Eye (tissue), 1 donor: ENCODE results near the gene DNMT1.
A peak's percentile ranks its signal among the peaks of the same experiment; 100 is the strongest.

Source experiments
- DNase-seq: peaks from one replicate; pipeline ENCODE4 v3.0.0-alpha.2; 2015

DNMT1 gene

DNA sequence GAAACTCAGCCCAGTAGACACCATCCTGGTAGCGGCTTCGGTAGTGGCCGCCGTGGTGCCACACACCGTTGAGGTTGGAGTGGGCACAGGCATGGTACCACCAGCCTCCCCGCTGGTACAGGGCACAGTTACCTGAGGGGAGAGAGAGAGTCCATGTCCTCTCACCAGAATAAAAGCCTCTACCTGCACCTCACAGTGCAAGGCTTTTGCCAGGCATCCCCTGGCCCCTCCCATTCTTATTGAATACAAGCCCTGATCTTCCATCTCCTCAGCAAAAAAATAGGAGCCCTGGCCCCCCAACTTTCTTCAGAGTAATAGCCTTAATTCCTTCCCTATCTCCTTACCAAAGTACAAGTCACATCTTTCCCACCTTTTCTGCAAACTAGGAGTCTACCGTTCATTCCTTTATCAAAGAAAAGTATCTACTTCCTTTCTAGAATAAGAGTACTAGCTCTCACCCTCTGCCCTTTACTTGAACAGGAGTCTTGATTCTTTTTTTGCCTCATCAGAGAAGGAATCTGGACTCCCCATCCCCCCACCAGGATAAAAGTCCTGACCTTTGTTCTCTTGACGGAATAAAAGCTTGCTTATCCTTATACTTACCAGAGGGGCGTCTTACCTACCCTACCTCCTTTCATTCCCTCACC lies 102.0 kb downstream of the DNMT1 start:
- DNase-seq: no peak

- no peak for DNase-seq
Measured at GRCh38 chr19:10091895-10092641, 102.7 kb downstream of the DNMT1 start.

DNA sequence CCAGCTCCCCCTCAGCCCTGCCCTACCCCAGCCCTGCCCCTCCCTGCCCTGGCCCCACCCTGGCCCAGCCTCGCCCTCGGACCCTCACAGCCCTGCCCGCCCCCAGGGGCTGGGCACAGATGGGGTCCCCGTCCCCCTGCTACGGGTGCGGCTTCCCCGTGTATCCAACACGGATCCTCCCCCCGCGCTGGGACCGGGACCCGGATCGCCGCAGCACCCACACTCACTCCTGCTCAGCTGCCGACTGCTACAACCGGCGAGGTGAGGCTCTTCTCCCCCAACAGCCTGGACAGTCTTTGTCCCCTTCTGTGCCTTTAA lies 103.4 kb downstream of the DNMT1 start:
- no peak for DNase-seq

DNA sequence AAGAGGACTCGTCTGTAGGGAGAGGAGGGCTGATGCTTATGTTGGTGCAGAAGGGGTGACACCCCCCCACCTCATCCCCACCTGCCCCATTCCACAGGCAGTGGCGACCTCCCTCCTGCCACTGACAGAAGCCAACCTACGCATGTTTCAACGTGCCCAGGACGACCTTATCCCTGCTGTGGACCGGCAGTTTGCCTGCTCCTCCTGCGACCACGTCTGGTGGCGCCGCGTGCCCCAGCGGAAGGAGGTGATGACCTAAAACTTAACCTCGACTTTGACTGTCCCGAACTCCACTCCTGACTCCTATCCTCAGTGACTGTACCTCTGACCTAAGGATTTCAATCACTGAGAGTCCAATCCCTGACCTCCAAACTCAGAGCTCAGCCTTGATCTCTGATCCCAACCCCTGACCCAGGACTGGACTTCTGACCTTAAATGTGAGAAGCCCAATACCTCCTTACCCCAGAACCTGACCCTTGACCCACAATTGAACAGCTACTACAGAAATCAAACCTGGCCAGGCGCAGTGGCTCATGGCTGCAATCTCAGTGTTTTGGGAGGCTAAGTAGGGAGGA lies 104.9 kb downstream of the DNMT1 start:
- DNase-seq: no peak

- DNase-seq: no peak
Measured at GRCh38 chr19:10088949-10089554, 105.7 kb downstream of the DNMT1 start.

DNA sequence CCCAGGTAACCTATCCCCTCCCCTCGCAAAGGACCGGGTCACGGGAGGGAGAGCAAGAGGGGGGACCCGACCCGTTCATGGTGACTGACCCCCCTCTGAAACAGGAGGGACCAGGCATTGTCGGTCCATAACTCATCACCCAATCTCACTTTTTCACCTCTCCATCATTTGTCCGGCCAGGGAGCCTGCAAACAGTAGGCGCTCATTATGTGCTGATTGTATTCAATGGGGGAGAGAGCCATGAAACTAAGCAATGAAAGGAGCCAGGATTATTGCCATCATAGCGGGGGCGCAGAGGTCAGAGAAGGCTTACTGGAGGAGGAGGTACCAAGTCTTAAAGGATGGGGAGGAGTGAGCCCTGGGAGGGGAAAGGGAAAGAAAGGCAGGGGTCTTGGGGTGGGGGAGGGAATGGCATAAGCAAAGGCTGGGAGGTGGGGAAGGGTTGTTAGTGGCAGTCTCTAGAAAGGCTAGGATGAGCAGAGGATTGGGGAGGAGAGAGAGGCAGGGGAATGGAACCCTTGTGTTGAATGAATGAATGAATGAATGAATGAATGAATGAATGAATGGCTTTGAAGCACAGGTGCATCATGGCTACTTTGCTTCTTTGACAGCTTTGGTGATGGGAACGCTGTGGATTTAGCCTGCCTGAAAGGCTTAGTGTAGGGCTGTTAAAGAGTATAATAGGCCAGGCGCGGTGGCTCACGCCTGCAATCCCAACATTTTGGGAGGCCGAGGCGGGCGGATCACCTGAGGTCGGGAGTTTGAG lies 107.3 kb downstream of the DNMT1 start:
- DNase-seq: no peak

- DNase-seq: peak; percentile 25
Measured at GRCh38 chr19:10086591-10087192, 108.1 kb downstream of the DNMT1 start.

GRCh38 chr19:10085641-10086590 lies 108.8 kb downstream of the DNMT1 start, which contains the start of gene SHFL:
Gene SHFL, plus strand, starts transcription at chr19:10086317. Its CDS starts 111 bp downstream, at chr19:10086428.
- DNase-seq: peak; percentile 79

DNA sequence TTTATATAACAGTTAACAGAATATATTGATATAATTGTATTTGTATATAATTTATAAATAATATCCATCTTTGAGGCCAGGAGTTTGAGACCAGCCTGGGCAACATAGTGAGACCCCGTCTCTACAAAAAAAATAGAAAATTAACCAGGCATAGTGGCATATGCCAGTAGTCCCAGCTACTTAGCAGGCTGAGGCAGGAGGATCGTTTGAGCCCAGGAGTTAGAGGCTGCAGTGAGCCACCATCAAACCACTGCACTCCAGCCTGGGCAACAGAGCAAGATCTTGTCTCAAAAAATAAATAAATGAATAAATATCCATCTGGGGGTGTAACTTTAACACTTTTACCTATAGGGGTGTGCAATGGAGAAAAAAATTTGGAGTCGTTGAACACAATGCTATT lies 110.0 kb downstream of the DNMT1 start:
- DNase-seq: no peak

- DNase-seq: no peak
Measured at GRCh38 chr19:10083911-10084310, 110.8 kb downstream of the DNMT1 start.
